Choroid plexus epithelial cell (primary cell): Measurements from ENCODE around the gene SIT1.

ENCODE experiments used
- DNase-seq: peaks from one replicate; pipeline ENCODE4 v3.0.0-alpha.2; 2010; ENCODE audit warnings: low read depth
- H3K4me3 ChIP-seq: 2 replicates; pipeline ENCODE4 v1.5.1; 2011; ENCODE audit warnings: low read depth, mild to moderate bottlenecking, control low read depth, low read length, moderate library complexity
- TF ChIP-seq, protein P1 (sequence below): conservative IDR thresholded peaks from 2 replicates; pipeline ENCODE4 v1.5.1; 2011; ENCODE audit warnings: low read depth, mild to moderate bottlenecking, control low read depth, inconsistent platforms, low read length, moderate library complexity

SIT1 gene

DNA sequence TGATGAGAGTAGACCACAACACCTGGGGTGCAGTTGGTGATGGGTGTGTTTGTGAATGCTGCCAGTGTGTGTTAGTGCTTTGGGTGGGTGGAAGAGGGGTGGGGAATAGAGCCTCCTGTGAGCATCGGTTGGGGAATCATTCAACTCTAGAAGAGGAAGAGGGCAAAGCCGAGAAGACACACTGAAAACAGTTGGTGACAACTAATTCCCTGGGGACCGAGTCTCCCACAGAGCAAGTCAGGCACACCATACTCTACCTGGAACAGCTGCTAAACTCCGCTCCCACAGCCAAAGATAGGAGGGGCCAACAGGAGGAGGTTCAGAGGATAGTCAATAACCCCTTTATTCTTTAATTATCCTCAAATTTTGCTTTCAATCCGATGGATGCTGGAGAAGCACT lies 15.8 kb upstream of the SIT1 start:
- TF ChIP-seq, protein P1, sequence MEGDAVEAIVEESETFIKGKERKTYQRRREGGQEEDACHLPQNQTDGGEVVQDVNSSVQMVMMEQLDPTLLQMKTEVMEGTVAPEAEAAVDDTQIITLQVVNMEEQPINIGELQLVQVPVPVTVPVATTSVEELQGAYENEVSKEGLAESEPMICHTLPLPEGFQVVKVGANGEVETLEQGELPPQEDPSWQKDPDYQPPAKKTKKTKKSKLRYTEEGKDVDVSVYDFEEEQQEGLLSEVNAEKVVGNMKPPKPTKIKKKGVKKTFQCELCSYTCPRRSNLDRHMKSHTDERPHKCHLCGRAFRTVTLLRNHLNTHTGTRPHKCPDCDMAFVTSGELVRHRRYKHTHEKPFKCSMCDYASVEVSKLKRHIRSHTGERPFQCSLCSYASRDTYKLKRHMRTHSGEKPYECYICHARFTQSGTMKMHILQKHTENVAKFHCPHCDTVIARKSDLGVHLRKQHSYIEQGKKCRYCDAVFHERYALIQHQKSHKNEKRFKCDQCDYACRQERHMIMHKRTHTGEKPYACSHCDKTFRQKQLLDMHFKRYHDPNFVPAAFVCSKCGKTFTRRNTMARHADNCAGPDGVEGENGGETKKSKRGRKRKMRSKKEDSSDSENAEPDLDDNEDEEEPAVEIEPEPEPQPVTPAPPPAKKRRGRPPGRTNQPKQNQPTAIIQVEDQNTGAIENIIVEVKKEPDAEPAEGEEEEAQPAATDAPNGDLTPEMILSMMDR: no peak
- no peak for DNase-seq
- no peak overlapping the region for H3K4me3 ChIP-seq

GRCh38 chr9:35666045-35666444 lies 15.3 kb upstream of the SIT1 start:
- peak; percentile 82 for DNase-seq
- H3K4me3 ChIP-seq: no peak overlapping the region
- TF ChIP-seq, protein P1: no peak

- TF ChIP-seq, protein P1: no peak
- H3K4me3 ChIP-seq: peak overlapping the region; percentile 64
- DNase-seq: no peak
Measured at GRCh38 chr9:35665471-35665818, 14.7 kb upstream of the SIT1 start.

DNA sequence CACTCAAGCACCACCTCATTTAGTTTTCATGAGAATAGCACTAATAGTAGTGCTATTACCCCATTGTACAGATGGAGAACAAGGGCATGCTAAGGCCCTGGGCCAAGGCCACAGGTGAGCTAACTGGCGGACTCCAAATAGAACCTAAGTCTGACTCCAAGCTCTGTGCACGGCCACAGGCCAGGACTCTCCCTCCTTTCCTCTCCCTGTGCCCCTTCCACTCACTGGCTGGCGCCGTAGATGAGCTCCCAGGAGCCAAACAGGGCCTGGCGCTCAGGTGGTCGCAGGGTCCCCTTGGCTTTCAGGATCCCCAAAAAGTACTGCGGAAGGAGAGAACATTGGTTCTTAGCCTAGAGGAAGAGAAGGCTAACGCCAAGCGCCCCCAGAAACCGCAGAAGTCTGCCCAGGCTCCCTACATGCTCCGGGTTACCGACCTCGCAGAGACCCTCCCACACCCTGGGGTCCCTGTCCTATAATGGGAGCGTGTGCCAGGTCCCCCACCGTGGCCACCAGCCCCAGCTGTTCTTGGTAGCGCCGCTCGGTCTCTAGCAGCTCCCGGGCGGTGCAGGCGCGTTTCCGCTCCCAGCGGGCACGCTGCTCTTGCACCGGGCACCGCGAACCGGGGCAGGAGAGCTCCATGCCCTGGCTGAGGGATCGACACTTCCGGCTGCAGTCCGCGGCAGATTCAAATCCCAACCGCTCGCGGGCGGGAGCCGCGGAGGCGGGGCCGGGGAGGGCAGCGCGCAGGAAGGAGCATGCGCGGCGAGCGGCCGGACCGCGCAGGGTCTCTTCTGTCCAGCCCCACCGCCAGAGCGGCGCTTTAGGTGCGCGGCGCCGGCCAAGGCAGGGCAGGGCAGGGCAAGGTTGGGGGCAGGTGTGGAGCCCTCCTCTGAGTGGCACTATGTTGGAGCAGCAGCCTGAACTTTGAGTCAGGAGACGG lies 14.1 kb upstream of the SIT1 start, which contains the start of gene ARHGEF39:
Gene ARHGEF39, minus strand, starts transcription at position 665 of the 940 bp plus-strand sequence. Its CDS starts 26 bp downstream, at position 639.
- H3K4me3 ChIP-seq: peak within 1 kb of the TSS; percentile 64
- DNase-seq: peak; percentile 64
- TF ChIP-seq, protein P1: peak; percentile 26

GRCh38 chr9:35662437-35662836 lies 11.7 kb upstream of the SIT1 start:
- TF ChIP-seq, protein P1: no peak
- DNase-seq: no peak
- no peak overlapping the region for H3K4me3 ChIP-seq

GRCh38 chr9:35661756-35662350 lies 11.1 kb upstream of the SIT1 start:
- TF ChIP-seq, protein P1: no peak
- DNase-seq: no peak
- no peak overlapping the region for H3K4me3 ChIP-seq
